K562 (cell line): ENCODE data around the gene GRAMD2A. TPM values are rescaled to one million over a fixed set of nuclear protein-coding genes. Genes with fewer than 3 reads are reported as not detected.

Experiments
- ATAC-seq: fragments of 200-7000 bp; cut with Tn5 transposase; 3 replicates; pipeline ENCODE4 v1.9.1; 2020; ENCODE audit warnings: moderate library complexity
- BruUV-seq: library from RNA; stranded (reverse); fragments of 400-500 nt; replicated peaks from 2 replicates; lab custom pipeline; 2021; lab: Mats Ljungman, UMichigan
- CTCF ChIA-PET: fragments of 300-600 bp; formaldehyde crosslinking; extraction: SDS; loops from one replicate; lab custom pipeline; 2021; ENCODE audit warnings: low intra/inter-chr PET ratio; lab: Yijun Ruan, JAX
- POLR2A ChIA-PET: fragments of 300-600, 350-650 bp; sonication (Branson Sonifier 250); formaldehyde crosslinking; extraction: SDS; loops from one replicate; lab custom pipeline; 2021; ENCODE audit warnings: antibody characterized with exemption, inconsistent platforms; lab: Yijun Ruan, JAX
- DNase-seq, 4 experiments: peaks; one replicate each; pipeline versions ENCODE4 v3.0.0 to v3.0.0-alpha.2; 2011 to 2018; ENCODE audit warnings: low spot score in 3 of 4, mixed read lengths in 3 of 4; ENCODE audit errors: extremely low read depth in 1 of 4
- FAIRE-seq: peaks from 2 replicates; lab custom pipeline; 2011; peaks lifted over from hg19 to GRCh38; lab: Jason Lieb, UNC
- H2AFZ ChIP-seq: 2 replicates; pipeline ENCODE4 v1.6.0; 2011; ENCODE audit warnings: low read depth, low read length, control low read depth, inconsistent platforms
- H3K27ac ChIP-seq: fragments of 200-600 bp; 3 replicates; pipeline ENCODE4 v1.8.0; 2011; ENCODE audit warnings: low read depth, mild to moderate bottlenecking, control low read depth, inconsistent platforms, low read length, moderate library complexity, mixed read lengths; ENCODE audit errors: extremely low read depth
- H3K27me3 ChIP-seq, 2 experiments: fragments of 300-600 bp in 1 of 2; 2 replicates in 1 of 2; 3 replicates in 1 of 2; pipeline versions ENCODE4 v1.6.0 to v1.8.0; 2011; ENCODE audit warnings: inconsistent platforms in 2 of 2, low read length in 2 of 2, mild to moderate bottlenecking in 1 of 2, mixed read lengths in 1 of 2, moderate library complexity in 1 of 2; ENCODE audit not compliant: control insufficient read depth in 2 of 2, insufficient read depth in 2 of 2
- H3K36me3 ChIP-seq: fragments of 300-600 bp; 3 replicates; pipeline ENCODE4 v1.8.0; 2011; ENCODE audit warnings: mild to moderate bottlenecking, low read length, inconsistent platforms; ENCODE audit not compliant: control insufficient read depth, insufficient read depth
- H3K4me1 ChIP-seq, 2 experiments: fragments of 200-600 bp in 1 of 2; replicated peaks in 1 of 2; 2 replicates in 1 of 2; 3 replicates in 1 of 2; pipeline versions ENCODE4 v1.5.1 to v1.8.0; 2011; ENCODE audit warnings: inconsistent platforms in 2 of 2, low read length in 2 of 2, mild to moderate bottlenecking in 1 of 2, mixed read lengths in 1 of 2, moderate library complexity in 1 of 2; ENCODE audit not compliant: control insufficient read depth in 2 of 2, insufficient read depth in 2 of 2
- H3K4me2 ChIP-seq: 2 replicates; pipeline ENCODE4 v1.6.1; 2011; ENCODE audit warnings: low read length, control low read depth, inconsistent platforms, mixed read lengths; ENCODE audit not compliant: insufficient read depth
- H3K4me3 ChIP-seq: fragments of 200-600 bp; sonication (generic), shearing (Covaris generic); 2 replicates; pipeline ENCODE4 v1.5.1; 2016; ENCODE audit warnings: control low read depth, inconsistent platforms
- H3K79me2 ChIP-seq: fragments of 200-600 bp; 3 replicates; pipeline ENCODE4 v1.8.0; 2011; ENCODE audit warnings: low read length, inconsistent platforms; ENCODE audit not compliant: control insufficient read depth, insufficient read depth
- H3K9ac ChIP-seq, 2 experiments: 2 replicates each; pipeline versions ENCODE4 v1.6.0 to v1.6.1; 2011; ENCODE audit warnings: low read depth in 2 of 2, low read length in 2 of 2, control low read depth in 1 of 2, inconsistent platforms in 1 of 2, mild to moderate bottlenecking in 1 of 2, mixed read lengths in 1 of 2; ENCODE audit not compliant: insufficient read depth in 1 of 2
- H3K9me1 ChIP-seq: one replicate; pipeline ENCODE4 v1.6.0; 2011; ENCODE audit warnings: inconsistent platforms, mild to moderate bottlenecking, low read length, moderate library complexity; ENCODE audit not compliant: control insufficient read depth, insufficient read depth
- H3K9me3 ChIP-seq: replicated peaks from 2 replicates; pipeline ENCODE4 v1.5.1; 2011; ENCODE audit warnings: low read depth, low read length, inconsistent platforms; ENCODE audit not compliant: control insufficient read depth, insufficient read depth
- H4K20me1 ChIP-seq: replicated peaks from 2 replicates; pipeline ENCODE4 v1.6.1; 2011; ENCODE audit warnings: low read length, inconsistent platforms, mixed read lengths; ENCODE audit not compliant: control insufficient read depth, insufficient read depth
- FOXP1 ChIP-seq: sonication (generic); formaldehyde crosslinking; IDR thresholded peaks from 2 replicates; pipeline ENCODE4 v1.8.0; 2022; ENCODE audit warnings: mild to moderate bottlenecking, missing genetic modification reagents
- HSF4 ChIP-seq: fragments of 250-450 bp; sonication (Bioruptor Pico); IDR thresholded peaks from 2 replicates; pipeline ENCODE4 v2.1.2; 2022; ENCODE audit warnings: mild to moderate bottlenecking, moderate library complexity, borderline replicate concordance
- MEF2D ChIP-seq: conservative IDR thresholded peaks from 2 replicates; pipeline ENCODE4 v1.6.1; 2016; ENCODE audit warnings: low read depth, missing genetic modification characterization, missing compliant biosample characterization
- POLR2B ChIP-seq: fragments of 450-650 bp; IDR thresholded peaks from 2 replicates; pipeline ENCODE4 v1.6.1; 2018; ENCODE audit warnings: low read depth; ENCODE audit not compliant: partially characterized antibody
- RBFOX2 ChIP-seq: fragments of 200-400 bp; formaldehyde crosslinking; IDR thresholded peaks from 2 replicates; pipeline ENCODE4 v1.6.1; 2017; ENCODE audit warnings: low read depth, mild to moderate bottlenecking, low read length, moderate library complexity
- SP2 ChIP-seq: IDR thresholded peaks from 2 replicates; pipeline ENCODE4 v1.6.1; 2011; ENCODE audit warnings: mild to moderate bottlenecking, low read depth, low read length, moderate library complexity; ENCODE audit not compliant: poor library complexity, severe bottlenecking; ENCODE audit errors: extremely low read depth
- SRSF7 ChIP-seq: fragments of 200-400 bp; formaldehyde crosslinking; optimal IDR thresholded peaks from 2 replicates; pipeline ENCODE3; 2017; ENCODE audit warnings: mild to moderate bottlenecking, low read depth, low read length
- TEAD1 ChIP-seq, 2 experiments: fragments of 450-650 bp in 1 of 2; sonication (generic) in 1 of 2; formaldehyde crosslinking; IDR thresholded peaks; 2 replicates each; pipeline versions ENCODE4 v1.4.0 to v1.8.0; 2020 to 2022; ENCODE audit warnings: mild to moderate bottlenecking in 2 of 2, missing genetic modification reagents in 1 of 2
- WGBS: fragments of 100-300 bp; shearing (Covaris generic); methylation state at CpG from one replicate; pipeline ENCODE4 v1.1.6; 2016; ENCODE audit warnings: low coverage, mixed read lengths; ENCODE audit not compliant: insufficient coverage; ENCODE audit errors: missing lambda C conversion rate; 5-methylcytosine and 5-hydroxymethylcytosine counted together
- in situ Hi-C: fragments of 300-500 bp; cut with MboI; formaldehyde crosslinking; loops from 4 replicates; pipeline ENCODE4 v1.15.0; 2018; ENCODE audit warnings: inconsistent platforms, mixed read lengths
- intact Hi-C: fragments of 100-400 bp; cut with micrococcal nuclease; formaldehyde crosslinking; loops from 2 replicates; pipeline ENCODE4 v1.14.2; 2022
- polyA plus RNA-seq, 8 experiments: library from polyadenylated mRNA; depleted of rRNA in 4 of 8; stranded (reverse) in 5 of 8; unstranded in 3 of 8; fragments of >200 nt; fragmentation: Nextera tagmentation in 2 of 8; fragmentation: Illumina TruSeq in 1 of 8; extraction: Ambion mirVana in 2 of 8; extraction: Trizol in 1 of 8; gene quantifications; 2 replicates each; pipeline versions ENCODE4 v1.2.1 to v1.2.3, GENCODE V29; 2011 to 2014; ENCODE audit warnings: inconsistent platforms in 1 of 8, missing spikeins in 1 of 8
- total RNA-seq, 7 experiments: library from RNA; depleted of rRNA in 6 of 7; stranded (reverse); fragments of >200 nt in 6 of 7; fragmentation: Illumina TruSeq in 2 of 7; extraction: Trizol in 2 of 7; gene quantifications; 2 replicates each; pipeline versions ENCODE4 v1.2.1 to v1.2.3, GENCODE V29; 2011 to 2021; ENCODE audit warnings: low replicate concordance in 1 of 7
- TF ChIP-seq, protein P1 (sequence below): fragments of 450-650 bp; formaldehyde crosslinking; IDR thresholded peaks from 2 replicates; pipeline ENCODE4 v1.4.0; 2022; ENCODE audit warnings: mild to moderate bottlenecking, moderate library complexity

The GRAMD2A gene
- total and polyA plus RNA-seq, 9 of the 15 experiments (the other 6 are each of a cell fraction or from before 2014, with no cell fraction given), result 0.08 to 0.22 TPM; not detected in 7

- Histone ChIP-seq H3K79me2 (no peaks in the 10 kb centered on the region; the same call in 2 of the 3 replicates), H2AFZ (no peak overlapping the region), H3K9me3 (no peaks in the 10 kb centered on the region), H3K4me3 (no peak overlapping the region), H3K4me1 (peaks cover 0 to 9% of the 10 kb centered on the region in 2 experiments; a peak in 1 of 5 replicates), H3K9ac (peak overlapping the region in 1 of 2 experiments; percentile 35; a peak in 2 of 4 replicates), H3K4me2 (no peak overlapping the region), H3K27ac (no peak overlapping the region)
- ChIA-PET POLR2A (interaction anchor here (0.8 to 1.1 kb wide), 3 partner anchors 10 to 478 kb away, joined by 3 to 5 read pairs (median 3); no protein-coding TSS in a partner anchor), CTCF (interaction anchor here (0.6 to 0.9 kb wide), 3 partner anchors 85 to 272 kb away, joined by 3 to 4 read pairs (median 3); no protein-coding TSS in a partner anchor)
- in situ Hi-C loops, result no loop called here
- FAIRE-seq (no peak), ATAC-seq (no peak), DNase-seq (no peak)
- intact Hi-C loops, result no loop called here
- BruUV-seq, result no TSS peak
- TF ChIP-seq MEF2D (no peak), HSF4 (CRISPR knock-in tag) (no peak), FOXP1 (CRISPR knock-in tag) (no peak), SRSF7 (no peak), RBFOX2 (peak; percentile 25; the same call in 1 of the 2 replicates), TEAD1 (CRISPR knock-in tag; IDR thresholded peaks at IDR 0.05) (no peak), POLR2B (peak; percentile 23), SP2 (no peak)
- TF ChIP-seq, protein P1, sequence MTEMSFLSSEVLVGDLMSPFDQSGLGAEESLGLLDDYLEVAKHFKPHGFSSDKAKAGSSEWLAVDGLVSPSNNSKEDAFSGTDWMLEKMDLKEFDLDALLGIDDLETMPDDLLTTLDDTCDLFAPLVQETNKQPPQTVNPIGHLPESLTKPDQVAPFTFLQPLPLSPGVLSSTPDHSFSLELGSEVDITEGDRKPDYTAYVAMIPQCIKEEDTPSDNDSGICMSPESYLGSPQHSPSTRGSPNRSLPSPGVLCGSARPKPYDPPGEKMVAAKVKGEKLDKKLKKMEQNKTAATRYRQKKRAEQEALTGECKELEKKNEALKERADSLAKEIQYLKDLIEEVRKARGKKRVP (CRISPR knock-in tag), result no peak
- TF ChIP-seq, all 486 proteins: peak for 2
- Histone ChIP-seq H3K36me3 (peaks cover 77% of the 10 kb centered on the region), H4K20me1 (peaks cover 23% of the 10 kb centered on the region), H3K27me3 (no peaks in the 10 kb centered on the region), H3K9me1 (peaks cover 3% of the 10 kb centered on the region)
- WGBS, result 86% methylated on average over 15 of the region's 15 CpGs
Measured at GRCh38 chr15:72200395-72201237, 3.0 kb upstream of the GRAMD2A start.
